Activated CD4-positive, alpha-beta T cell treated with anti-CD3 and anti-CD28 coated beads for 1 hour (primary cell): ENCODE results near the gene C1orf94.

Source experiments
- DNase-seq: peaks from one replicate; pipeline ENCODE4 v3.0.0-alpha.2; 2020

C1orf94 gene

GRCh38 chr1:34263406-34263805 is 86.7 kb downstream of the C1orf94 start:
- no peak for DNase-seq

GRCh38 chr1:34265396-34265795 is 88.7 kb downstream of the C1orf94 start:
- DNase-seq: no peak

GRCh38 chr1:34266127-34266951 is 89.6 kb downstream of the C1orf94 start:
- DNase-seq: no peak

GRCh38 chr1:34267326-34267725 is 90.6 kb downstream of the C1orf94 start:
- no peak for DNase-seq

- DNase-seq: no peak
These were observed 91.7 kb downstream of the C1orf94 start for GRCh38 chr1:34268311-34268954.
